Transverse colon (tissue), 3 donors: ENCODE results near the gene ERC2.

ENCODE experiments used
- CTCF ChIP-seq, 5 experiments: fragments of 200-600 bp in 3 of 5; fragments of 450-650 bp in 2 of 5; sonication (generic) in 3 of 5; IDR thresholded peaks; 1 replicate in 2 of 5; 2 replicates in 3 of 5; pipeline ENCODE4 v1.5.1; 2016 to 2017; ENCODE audit warnings: antibody characterized with exemption in 5 of 5, inconsistent platforms in 3 of 5, mild to moderate bottlenecking in 2 of 5, moderate library complexity in 1 of 5
- POLR2A ChIP-seq: fragments of 450-650 bp; IDR thresholded peaks from one replicate; pipeline ENCODE4 v1.6.1; 2016; ENCODE audit warnings: antibody characterized with exemption, mild to moderate bottlenecking, moderate library complexity

- TF ChIP-seq CTCF (IDR thresholded peaks at IDR 0.05) = no peak
- TF ChIP-seq POLR2A = no peak
Measured at GRCh38 chr3:56059731-56060130, 408.5 kb downstream of the ERC2 start.
